Hepatocyte (in vitro differentiated cells): ENCODE data around the gene MRPS22. TPM values are rescaled to one million over a fixed set of nuclear protein-coding genes. Genes with fewer than 3 reads are reported as not detected.
A peak's percentile ranks its signal among the peaks of the same experiment; 100 is the strongest.

Experiments used
- DNase-seq: peaks from one replicate; pipeline ENCODE4 v3.0.0-alpha.2; 2016; ENCODE audit warnings: low spot score
- H2AFZ ChIP-seq: fragments of 200-600 bp; sonication (generic); 2 replicates; pipeline ENCODE4 v1.6.0; 2016; ENCODE audit warnings: antibody characterized with exemption, mild to moderate bottlenecking
- H3K27ac ChIP-seq: fragments of 200-600 bp; sonication (generic); 2 replicates; pipeline ENCODE4 v1.5.1; 2016; ENCODE audit warnings: mild to moderate bottlenecking
- H3K27me3 ChIP-seq: fragments of 200-600 bp; sonication (generic); 2 replicates; pipeline ENCODE4 v1.6.1; 2016
- H3K36me3 ChIP-seq: fragments of 200-600 bp; sonication (generic); replicated peaks from 2 replicates; pipeline ENCODE4 v1.5.1; 2016; ENCODE audit warnings: low read depth; ENCODE audit not compliant: insufficient read depth
- H3K4me1 ChIP-seq: fragments of 200-600 bp; sonication (generic); 2 replicates; pipeline ENCODE4 v1.5.1; 2016; ENCODE audit warnings: mild to moderate bottlenecking, moderate library complexity; ENCODE audit not compliant: insufficient read depth
- H3K4me2 ChIP-seq: fragments of 200-600 bp; sonication (generic); 2 replicates; pipeline ENCODE4 v1.6.0; 2016
- H3K4me3 ChIP-seq: fragments of 200-600 bp; sonication (generic); 2 replicates; pipeline ENCODE4 v1.5.1; 2016; ENCODE audit warnings: mild to moderate bottlenecking
- H3K79me2 ChIP-seq: fragments of 200-600 bp; sonication (generic); 2 replicates; pipeline ENCODE4 v1.6.0; 2017; ENCODE audit warnings: mild to moderate bottlenecking
- H3K9me2 ChIP-seq: fragments of 200-600 bp; sonication (generic); replicated peaks from 2 replicates; pipeline ENCODE4 v1.6.0; 2017; ENCODE audit warnings: mild to moderate bottlenecking; ENCODE audit not compliant: insufficient read depth
- H3K9me3 ChIP-seq: fragments of 200-600 bp; sonication (generic); 2 replicates; pipeline ENCODE4 v1.5.1; 2016; ENCODE audit warnings: low read depth, mild to moderate bottlenecking
- H4K20me1 ChIP-seq: fragments of 200-600 bp; sonication (generic); 2 replicates; pipeline ENCODE4 v1.6.0; 2016; ENCODE audit warnings: mild to moderate bottlenecking; ENCODE audit not compliant: insufficient read depth, poor library complexity, severe bottlenecking
- CTCF ChIP-seq: fragments of 200-600 bp; sonication (generic); IDR thresholded peaks from 2 replicates; pipeline ENCODE4 v1.5.1; 2016; ENCODE audit warnings: antibody characterized with exemption, mild to moderate bottlenecking; ENCODE audit not compliant: poor library complexity
- EZH2 ChIP-seq: fragments of 200-600 bp; sonication (generic); IDR thresholded peaks from 2 replicates; pipeline ENCODE4 v1.6.1; 2016; ENCODE audit warnings: antibody characterized with exemption, mild to moderate bottlenecking, borderline replicate concordance
- EZH2phosphoT487 ChIP-seq: fragments of 200-600 bp; sonication (generic); IDR thresholded peaks from one replicate; pipeline ENCODE4 v1.6.1; 2018; ENCODE audit warnings: antibody characterized with exemption, mild to moderate bottlenecking, low read depth, moderate library complexity; ENCODE audit not compliant: unreplicated experiment, severe bottlenecking
- WGBS: methylation state at CpG from one replicate; pipeline ENCODE4 v1.1.6; 2016; ENCODE audit warnings: low lambda C conversion rate; ENCODE audit errors: missing lambda C conversion rate; 5-methylcytosine and 5-hydroxymethylcytosine counted together
- polyA plus RNA-seq: library from polyadenylated mRNA; unstranded; fragments of >200 nt; fragmentation: Nextera tagmentation; extraction: Ambion mirVana; gene quantifications from 2 replicates; pipeline ENCODE4 v1.2.1, GENCODE V29; 2016
- total RNA-seq: library from RNA; depleted of rRNA; stranded (reverse); fragments of >200 nt; gene quantifications from 2 replicates; pipeline ENCODE4 v1.2.3, GENCODE V29; 2014

Gene MRPS22
- total RNA-seq (69.0 and 75.7 TPM in 2 replicates), polyA plus RNA-seq (55.1 and 64.0 TPM in 2 replicates)

- H3K4me3 ChIP-seq, result peak within 1 kb of the TSS; percentile 71
- peaks cover 11% of the 10 kb centered on the region for H3K4me1 ChIP-seq
- H3K79me2 ChIP-seq, result peaks cover 34% of the 10 kb centered on the region
- peaks cover 2% of the 10 kb centered on the region for H3K36me3 ChIP-seq
- H3K9me3 ChIP-seq, result no peaks in the 10 kb centered on the region
- peak within 1 kb of the TSS; percentile 95 for H3K27ac ChIP-seq
- H3K27me3 ChIP-seq, result peaks cover 13% of the 10 kb centered on the region
- 1% methylated on average over 37 of the region's 37 CpGs for WGBS
- DNase-seq, result peak; percentile 89
- TF ChIP-seq EZH2phosphoT487, result no peak
- no peak for TF ChIP-seq EZH2
- TF ChIP-seq CTCF, result no peak
- no peaks in the 10 kb centered on the region for H3K9me2 ChIP-seq
- peak within 1 kb of the TSS; percentile 93 for H2AFZ ChIP-seq
- H3K4me2 ChIP-seq, result peak within 1 kb of the TSS; percentile 86
- H4K20me1 ChIP-seq, result no peaks in the 10 kb centered on the region
These were observed at the start of gene MRPS22 for GRCh38 chr3:139343895-139344856. Gene MRPS22, plus strand, starts transcription at chr3:139344020. Its CDS starts 7 bp downstream, at chr3:139344027.

GRCh38 chr3:139295040-139295439, 48.8 kb upstream of the MRPS22 start:
- no peak for TF ChIP-seq EZH2
- TF ChIP-seq EZH2phosphoT487, result no peak
- TF ChIP-seq CTCF, result no peak
- DNase-seq, result no peak
- Histone ChIP-seq H2AFZ (no peak overlapping the region), H3K4me3 (no peak overlapping the region), H3K9me2 (no peaks in the 10 kb centered on the region), H4K20me1 (no peaks in the 10 kb centered on the region), H3K79me2 (no peaks in the 10 kb centered on the region), H3K4me1 (peaks cover 20% of the 10 kb centered on the region), H3K27me3 (no peaks in the 10 kb centered on the region), H3K27ac (no peak overlapping the region), H3K9me3 (no peaks in the 10 kb centered on the region), H3K36me3 (no peaks in the 10 kb centered on the region), H3K4me2 (no peak overlapping the region)
- WGBS, result 91% methylated on average over 5 of the region's 5 CpGs

GRCh38 chr3:139296141-139296718, 47.6 kb upstream of the MRPS22 start:
- Histone ChIP-seq H3K4me2 (no peak overlapping the region), H4K20me1 (no peaks in the 10 kb centered on the region), H3K9me3 (no peaks in the 10 kb centered on the region), H3K79me2 (no peaks in the 10 kb centered on the region), H3K27ac (no peak overlapping the region), H2AFZ (no peak overlapping the region), H3K4me3 (no peak overlapping the region), H3K4me1 (peaks cover 20% of the 10 kb centered on the region), H3K27me3 (no peaks in the 10 kb centered on the region), H3K9me2 (no peaks in the 10 kb centered on the region), H3K36me3 (no peaks in the 10 kb centered on the region)
- DNase-seq, result no peak
- no peak for TF ChIP-seq EZH2phosphoT487
- TF ChIP-seq CTCF, result no peak
- no peak for TF ChIP-seq EZH2
- WGBS, result 89% methylated on average over 9 of the region's 9 CpGs
